Neutrophil (primary cell): ENCODE measurements around the gene BCAS3.
A peak's percentile ranks its signal among the peaks of the same experiment; 100 is the strongest.

ENCODE experiments used
- H3K27ac ChIP-seq: fragments of 200-600 bp; sonication (generic); 2 replicates; pipeline ENCODE4 v1.5.1; 2016; ENCODE audit warnings: mild to moderate bottlenecking, moderate library complexity
- H3K27me3 ChIP-seq: fragments of 200-600 bp; sonication (generic); 2 replicates; pipeline ENCODE4 v1.6.0; 2016; ENCODE audit warnings: mild to moderate bottlenecking
- H3K36me3 ChIP-seq: fragments of 200-600 bp; sonication (generic); 2 replicates; pipeline ENCODE4 v1.5.1; 2017
- H3K4me1 ChIP-seq, 2 experiments: fragments of 200-600 bp in 1 of 2; sonication (generic) in 1 of 2; 1 replicate in 1 of 2; 2 replicates in 1 of 2; pipeline versions ENCODE4 v1.5.1 to v1.6.1; 2013 to 2016; ENCODE audit warnings: low read depth in 1 of 2, low read length in 1 of 2, mild to moderate bottlenecking in 1 of 2, moderate library complexity in 1 of 2; ENCODE audit not compliant: control insufficient read depth in 1 of 2, insufficient read depth in 1 of 2
- H3K4me3 ChIP-seq, 2 experiments: fragments of 200-600 bp in 1 of 2; sonication (generic) in 1 of 2; 1 replicate in 1 of 2; 2 replicates in 1 of 2; pipeline ENCODE4 v1.5.1; 2013 to 2016; ENCODE audit warnings: low read depth in 1 of 2, low read length in 1 of 2, mild to moderate bottlenecking in 1 of 2, moderate library complexity in 1 of 2
- H3K9me3 ChIP-seq: fragments of 200-600 bp; sonication (generic); 2 replicates; pipeline ENCODE4 v1.5.1; 2016
- TF ChIP-seq, protein P1 (sequence below): fragments of 200-600 bp; sonication (generic); IDR thresholded peaks from 2 replicates; pipeline ENCODE4 v1.5.1; 2016; ENCODE audit warnings: antibody characterized with exemption

BCAS3 gene

DNA sequence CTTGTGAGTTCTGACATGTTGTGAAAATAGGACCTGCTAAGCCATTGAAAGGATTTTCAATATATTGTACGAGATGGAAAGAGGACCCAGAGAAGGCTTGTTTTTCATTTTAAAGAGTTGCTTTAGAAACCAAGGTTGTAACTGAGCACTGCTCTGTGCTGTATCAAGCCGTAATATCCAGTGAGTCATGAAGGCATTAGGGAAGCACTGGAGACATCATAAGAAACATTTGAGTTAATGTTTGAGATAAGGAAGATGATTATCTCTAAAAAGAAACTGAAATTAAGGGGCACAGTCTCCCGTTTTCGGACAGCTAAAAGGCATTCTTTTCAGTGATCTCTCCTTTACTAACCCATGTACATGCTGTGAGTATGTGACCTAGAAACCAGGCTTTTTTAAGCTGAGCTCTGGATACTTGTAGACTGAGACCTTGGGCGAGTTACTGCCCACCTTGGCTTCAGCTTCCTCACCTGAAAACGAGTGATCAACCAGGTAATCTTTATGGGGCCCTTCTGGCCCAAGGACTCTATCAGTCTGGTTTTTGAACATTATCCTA lies 572.8 kb downstream of the BCAS3 start:
- H3K27ac ChIP-seq = peak overlapping the region; percentile 80
- no peaks in the 10 kb centered on the region for H3K9me3 ChIP-seq
- no peak overlapping the region for H3K4me3 ChIP-seq
- TF ChIP-seq, protein P1, sequence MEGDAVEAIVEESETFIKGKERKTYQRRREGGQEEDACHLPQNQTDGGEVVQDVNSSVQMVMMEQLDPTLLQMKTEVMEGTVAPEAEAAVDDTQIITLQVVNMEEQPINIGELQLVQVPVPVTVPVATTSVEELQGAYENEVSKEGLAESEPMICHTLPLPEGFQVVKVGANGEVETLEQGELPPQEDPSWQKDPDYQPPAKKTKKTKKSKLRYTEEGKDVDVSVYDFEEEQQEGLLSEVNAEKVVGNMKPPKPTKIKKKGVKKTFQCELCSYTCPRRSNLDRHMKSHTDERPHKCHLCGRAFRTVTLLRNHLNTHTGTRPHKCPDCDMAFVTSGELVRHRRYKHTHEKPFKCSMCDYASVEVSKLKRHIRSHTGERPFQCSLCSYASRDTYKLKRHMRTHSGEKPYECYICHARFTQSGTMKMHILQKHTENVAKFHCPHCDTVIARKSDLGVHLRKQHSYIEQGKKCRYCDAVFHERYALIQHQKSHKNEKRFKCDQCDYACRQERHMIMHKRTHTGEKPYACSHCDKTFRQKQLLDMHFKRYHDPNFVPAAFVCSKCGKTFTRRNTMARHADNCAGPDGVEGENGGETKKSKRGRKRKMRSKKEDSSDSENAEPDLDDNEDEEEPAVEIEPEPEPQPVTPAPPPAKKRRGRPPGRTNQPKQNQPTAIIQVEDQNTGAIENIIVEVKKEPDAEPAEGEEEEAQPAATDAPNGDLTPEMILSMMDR = no peak
- peaks cover 71 to 72% of the 10 kb centered on the region in 2 experiments for H3K4me1 ChIP-seq
- H3K36me3 ChIP-seq = no peaks in the 10 kb centered on the region
- H3K27me3 ChIP-seq = no peaks in the 10 kb centered on the region

DNA sequence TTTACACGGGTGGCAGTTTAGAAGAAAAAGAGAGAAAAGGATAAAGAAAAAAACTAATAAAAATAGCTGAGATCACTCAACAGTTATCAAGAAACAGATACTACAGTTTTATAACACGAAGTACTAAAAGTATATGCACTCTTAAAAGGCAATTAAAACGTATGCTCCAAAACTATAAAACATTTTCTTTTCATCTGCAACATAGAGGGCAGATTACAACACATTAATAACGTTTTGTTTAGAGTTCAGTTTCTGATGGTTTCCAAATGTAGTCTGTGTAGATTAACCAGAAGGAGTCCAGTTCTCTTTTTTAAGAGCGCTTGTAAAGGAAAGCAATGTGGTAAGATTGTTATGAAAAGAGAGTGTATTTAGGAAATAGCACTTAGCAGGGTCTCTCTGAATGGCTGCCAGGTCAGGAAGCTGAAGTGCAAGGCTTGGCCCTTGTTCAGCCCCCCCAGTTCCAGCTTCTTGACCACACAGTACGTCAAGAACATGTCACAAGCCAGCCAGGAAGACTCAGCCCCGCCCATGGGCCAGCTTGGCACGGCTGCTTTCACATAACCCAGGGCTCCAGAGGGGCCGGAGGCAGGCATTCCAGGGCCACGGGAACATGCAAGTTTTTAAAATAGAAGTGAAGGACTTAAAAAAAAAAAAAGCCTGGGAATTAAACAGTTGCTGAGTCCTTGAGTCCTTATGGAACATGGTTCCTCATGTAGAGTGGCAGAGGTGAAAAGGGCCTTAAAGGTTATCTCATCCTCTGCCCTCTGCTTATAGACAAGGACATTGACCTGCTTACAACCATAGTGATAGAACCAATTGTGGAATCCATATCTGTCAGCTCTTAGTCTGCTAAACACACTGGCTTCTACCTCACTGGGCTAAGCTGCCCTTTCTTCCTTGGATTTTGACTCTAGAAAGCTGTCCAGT lies 574.6 kb downstream of the BCAS3 start:
- Histone ChIP-seq H3K9me3 (no peaks in the 10 kb centered on the region), H3K27me3 (no peaks in the 10 kb centered on the region), H3K4me1 (peaks cover 77 to 84% of the 10 kb centered on the region in 2 experiments), H3K27ac (peak overlapping the region; percentile 80), H3K4me3 (peak overlapping the region; percentile 13 to 28), H3K36me3 (no peaks in the 10 kb centered on the region)
- TF ChIP-seq, protein P1 = no peak

DNA sequence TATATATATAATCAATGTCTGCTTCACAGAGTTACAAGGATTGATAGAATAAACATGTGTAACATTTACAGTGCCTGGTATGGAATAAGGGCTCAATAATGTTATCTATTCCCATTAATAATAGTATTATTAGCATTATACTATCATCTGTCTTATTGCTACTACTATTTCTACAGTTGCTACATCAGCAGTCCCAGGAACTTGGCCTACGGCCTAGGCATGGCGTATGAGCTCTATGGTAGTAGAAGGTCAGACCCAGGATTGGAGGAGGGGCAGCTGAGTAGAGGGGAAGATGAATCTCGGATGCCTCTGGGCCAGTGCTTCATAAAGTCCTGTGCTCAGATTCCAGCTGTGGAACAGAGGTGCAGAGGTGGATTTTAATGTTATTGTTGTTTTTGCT lies 575.7 kb downstream of the BCAS3 start:
- Histone ChIP-seq H3K4me1 (peaks cover 72 to 81% of the 10 kb centered on the region in 2 experiments), H3K27me3 (no peaks in the 10 kb centered on the region)
- TF ChIP-seq, protein P1 = no peak

DNA sequence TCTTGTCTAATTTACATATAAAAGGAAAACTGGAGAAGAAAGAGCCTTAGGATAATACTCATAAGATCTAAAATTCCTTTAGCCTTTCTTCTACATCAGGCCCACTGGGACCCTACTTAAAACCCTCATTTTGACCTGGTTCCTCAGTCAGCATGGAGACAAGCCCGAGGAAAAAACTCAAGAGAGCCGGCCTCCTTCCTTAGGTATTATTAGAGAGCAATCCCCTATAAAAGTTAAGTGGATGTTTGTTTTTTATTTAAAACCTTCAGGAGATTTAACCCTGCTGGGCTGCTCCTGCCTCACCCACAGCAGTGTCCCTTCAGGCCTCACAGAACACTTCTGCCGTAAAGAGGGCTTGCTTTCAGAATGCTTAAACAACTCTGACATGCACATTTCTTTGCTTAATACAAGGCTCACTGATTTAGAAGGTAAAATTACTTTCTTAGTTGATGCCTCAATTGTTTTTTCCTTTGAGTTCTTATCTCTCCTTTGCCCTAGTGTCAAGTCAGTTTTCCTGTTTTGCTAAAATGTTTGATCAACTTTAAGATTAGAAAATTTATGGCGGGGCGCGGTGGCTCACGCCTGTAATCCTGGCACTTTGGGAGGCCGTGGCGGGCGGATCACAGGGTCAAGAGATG lies 576.4 kb downstream of the BCAS3 start:
- Histone ChIP-seq H3K36me3 (no peaks in the 10 kb centered on the region), H3K27ac (peak overlapping the region; percentile 80), H3K27me3 (no peaks in the 10 kb centered on the region), H3K4me3 (no peak overlapping the region), H3K4me1 (peaks cover 66 to 74% of the 10 kb centered on the region in 2 experiments), H3K9me3 (no peaks in the 10 kb centered on the region)
- TF ChIP-seq, protein P1 = no peak

More for the DNA sequence above, 575.7 kb downstream of the BCAS3 start:
- peak overlapping the region; percentile 80 for H3K27ac ChIP-seq
- H3K36me3 ChIP-seq = no peaks in the 10 kb centered on the region
- H3K9me3 ChIP-seq = no peaks in the 10 kb centered on the region
- H3K4me3 ChIP-seq = no peak overlapping the region

DNA sequence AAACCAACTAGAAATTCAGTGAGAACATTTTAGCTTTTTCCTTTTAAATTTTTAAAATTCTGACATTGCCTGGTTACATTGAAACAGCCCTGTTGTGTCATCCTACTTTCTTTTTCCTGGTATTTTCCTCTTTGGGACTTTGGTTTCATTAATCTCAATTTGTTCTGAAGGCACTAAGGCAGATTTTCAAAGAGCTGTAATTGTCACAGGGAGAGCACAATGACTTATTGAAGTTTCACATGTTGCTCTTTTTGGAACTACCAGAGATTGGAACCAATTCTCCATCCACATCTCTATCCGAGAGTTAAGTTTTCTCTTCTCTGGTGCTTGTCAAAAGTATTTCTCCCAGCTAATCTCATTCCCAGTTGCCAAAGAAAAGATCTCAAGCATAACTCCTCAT lies 577.3 kb downstream of the BCAS3 start:
- no peak overlapping the region for H3K4me3 ChIP-seq
- no peaks in the 10 kb centered on the region for H3K36me3 ChIP-seq
- no peaks in the 10 kb centered on the region for H3K9me3 ChIP-seq
- TF ChIP-seq, protein P1 = no peak
- H3K4me1 ChIP-seq = peaks cover 58 to 66% of the 10 kb centered on the region in 2 experiments
- peak overlapping the region; percentile 16 for H3K27ac ChIP-seq
- no peaks in the 10 kb centered on the region for H3K27me3 ChIP-seq
